Trophoblast cell (in vitro differentiated cells and primary cell): ENCODE data around the gene RNF150.

Experiments used
- DNase-seq, 2 donors: peaks; one replicate each; pipeline ENCODE4 v3.0.0-alpha.2; 2016
- H2AFZ ChIP-seq: 2 replicates; pipeline ENCODE4 v1.6.1; 2013; ENCODE audit warnings: low read length, moderate library complexity, mild to moderate bottlenecking; ENCODE audit not compliant: insufficient read depth, poor library complexity
- H2AK5ac ChIP-seq: 2 replicates; pipeline ENCODE4 v1.6.1; 2013; ENCODE audit warnings: mild to moderate bottlenecking, low read length
- H2BK120ac ChIP-seq: 2 replicates; pipeline ENCODE4 v1.6.1; 2013; ENCODE audit warnings: low read length, mild to moderate bottlenecking, moderate library complexity; ENCODE audit not compliant: insufficient read depth, poor library complexity
- H2BK12ac ChIP-seq: 2 replicates; pipeline ENCODE4 v1.6.1; 2013; ENCODE audit warnings: mild to moderate bottlenecking, low read length, moderate library complexity
- H2BK5ac ChIP-seq: 2 replicates; pipeline ENCODE4 v1.6.1; 2013; ENCODE audit warnings: low read length, low read depth, moderate library complexity, mild to moderate bottlenecking; ENCODE audit not compliant: poor library complexity
- H3K14ac ChIP-seq: 2 replicates; pipeline ENCODE4 v1.6.1; 2013; ENCODE audit warnings: mild to moderate bottlenecking, low read length
- H3K18ac ChIP-seq: 2 replicates; pipeline ENCODE4 v1.6.1; 2013; ENCODE audit warnings: mild to moderate bottlenecking, low read length
- H3K23ac ChIP-seq: 2 replicates; pipeline ENCODE4 v1.6.1; 2013; ENCODE audit warnings: low read length
- H3K27ac ChIP-seq: 2 replicates; pipeline ENCODE4 v1.5.1; 2013; ENCODE audit warnings: low read depth, mild to moderate bottlenecking, inconsistent platforms, low read length, moderate library complexity
- H3K27me3 ChIP-seq: 2 replicates; pipeline ENCODE4 v1.6.1; 2013; ENCODE audit warnings: inconsistent platforms, mild to moderate bottlenecking, low read length, moderate library complexity; ENCODE audit not compliant: insufficient read depth
- H3K36me3 ChIP-seq, 2 experiments: 1 replicate in 1 of 2; 2 replicates in 1 of 2; pipeline ENCODE4 v1.6.1; 2013; ENCODE audit warnings: low read length in 2 of 2, mild to moderate bottlenecking in 2 of 2, moderate library complexity in 1 of 2; ENCODE audit not compliant: insufficient read depth in 2 of 2, control insufficient read depth in 1 of 2
- H3K4ac ChIP-seq: 2 replicates; pipeline ENCODE4 v1.6.1; 2013; ENCODE audit warnings: low read depth, mild to moderate bottlenecking, low read length, moderate library complexity
- H3K4me1 ChIP-seq, 2 experiments: 1 replicate in 1 of 2; 2 replicates in 1 of 2; pipeline ENCODE4 v1.6.1; 2013; ENCODE audit warnings: low read length in 2 of 2, mild to moderate bottlenecking in 2 of 2, moderate library complexity in 1 of 2; ENCODE audit not compliant: insufficient read depth in 2 of 2, control insufficient read depth in 1 of 2
- H3K4me2 ChIP-seq: 2 replicates; pipeline ENCODE4 v1.6.1; 2013; ENCODE audit warnings: inconsistent platforms, mild to moderate bottlenecking, low read length, moderate library complexity
- H3K4me3 ChIP-seq: 2 replicates; pipeline ENCODE4 v1.5.1; 2013; ENCODE audit warnings: mild to moderate bottlenecking, low read depth, low read length, inconsistent platforms
- H3K79me1 ChIP-seq: one replicate; pipeline ENCODE4 v1.6.1; 2013; ENCODE audit warnings: low read length
- H3K79me2 ChIP-seq: 2 replicates; pipeline ENCODE4 v1.6.1; 2013; ENCODE audit warnings: low read length, mild to moderate bottlenecking; ENCODE audit not compliant: control insufficient read depth, insufficient read depth, poor library complexity
- H3K9ac ChIP-seq: 2 replicates; pipeline ENCODE4 v1.6.1; 2013; ENCODE audit warnings: mild to moderate bottlenecking, low read length
- H3K9me3 ChIP-seq: 2 replicates; pipeline ENCODE4 v1.6.1; 2013; ENCODE audit warnings: low read depth, mild to moderate bottlenecking, control low read depth, inconsistent platforms, low read length; ENCODE audit not compliant: insufficient read depth
- H4K12ac ChIP-seq: 2 replicates; pipeline ENCODE4 v1.6.1; 2013; ENCODE audit warnings: low read depth, mild to moderate bottlenecking, low read length, moderate library complexity
- H4K8ac ChIP-seq: 2 replicates; pipeline ENCODE4 v1.6.1; 2013; ENCODE audit warnings: low read depth, mild to moderate bottlenecking, low read length, moderate library complexity
- H4K91ac ChIP-seq: one replicate; pipeline ENCODE4 v1.6.1; 2013; ENCODE audit warnings: low read depth, mild to moderate bottlenecking, low read length, moderate library complexity
- WGBS: extraction: QIAGEN DNeasy Blood & Tissue Kit; methylation state at CpG from one replicate; pipeline ENCODE4 v1.1.7; 2013; ENCODE audit warnings: missing lambda C conversion rate; ENCODE audit not compliant: insufficient read length, insufficient coverage; ENCODE audit errors: extremely low coverage; 5-methylcytosine and 5-hydroxymethylcytosine counted together

Gene RNF150

GRCh38 chr4:141002323-141002805 is 130.9 kb downstream of the RNF150 start:
- Histone ChIP-seq H3K9me3 (no peaks in the 10 kb centered on the region), H2BK12ac (no peak overlapping the region), H3K79me2 (no peaks in the 10 kb centered on the region), H4K8ac (no peak overlapping the region), H3K4me1 (no peaks in the 10 kb centered on the region), H3K36me3 (no peaks in the 10 kb centered on the region), H4K12ac (no peak overlapping the region), H3K14ac (no peak overlapping the region), H3K27ac (no peak overlapping the region), H2AFZ (no peak overlapping the region), H4K91ac (no peak overlapping the region), H3K23ac (no peak overlapping the region), H2BK5ac (no peak overlapping the region), H2BK120ac (no peak overlapping the region), H3K27me3 (no peaks in the 10 kb centered on the region), H2AK5ac (no peak overlapping the region), H3K18ac (no peak overlapping the region), H3K79me1 (no peaks in the 10 kb centered on the region), H3K4ac (no peak overlapping the region), H3K4me3 (no peak overlapping the region), H3K9ac (no peak overlapping the region), H3K4me2 (no peak overlapping the region)
- WGBS = no CpG with 5 or more reads among the region's 4 CpGs
- no peak for DNase-seq

- no peaks in the 10 kb centered on the region for H3K27me3 ChIP-seq
- H3K18ac ChIP-seq = no peak overlapping the region
- H2AFZ ChIP-seq = no peak overlapping the region
- H3K14ac ChIP-seq = no peak overlapping the region
- H2BK12ac ChIP-seq = no peak overlapping the region
- DNase-seq = peak in 1 of 2 donors; percentile 16
- H2AK5ac ChIP-seq = no peak overlapping the region
- H3K23ac ChIP-seq = no peak overlapping the region
- no peak overlapping the region for H2BK120ac ChIP-seq
- no peak overlapping the region for H3K9ac ChIP-seq
- no peak overlapping the region for H3K4me3 ChIP-seq
- no peaks in the 10 kb centered on the region for H3K36me3 ChIP-seq
- H3K4me1 ChIP-seq = no peaks in the 10 kb centered on the region
- H3K79me1 ChIP-seq = no peaks in the 10 kb centered on the region
- no peak overlapping the region for H3K4me2 ChIP-seq
- H4K91ac ChIP-seq = no peak overlapping the region
- H2BK5ac ChIP-seq = no peak overlapping the region
- H3K9me3 ChIP-seq = no peaks in the 10 kb centered on the region
- H3K4ac ChIP-seq = no peak overlapping the region
- H4K8ac ChIP-seq = no peak overlapping the region
- H3K27ac ChIP-seq = no peak overlapping the region
- H4K12ac ChIP-seq = no peak overlapping the region
- no peaks in the 10 kb centered on the region for H3K79me2 ChIP-seq
These were observed 136.5 kb downstream of the RNF150 start for GRCh38 chr4:140996766-140997165.

- Histone ChIP-seq H2AK5ac (no peak overlapping the region), H3K4me1 (no peaks in the 10 kb centered on the region), H3K27ac (no peak overlapping the region), H3K4me3 (no peak overlapping the region), H3K9ac (no peak overlapping the region), H3K14ac (no peak overlapping the region), H3K79me1 (no peaks in the 10 kb centered on the region), H3K27me3 (no peaks in the 10 kb centered on the region), H2BK12ac (no peak overlapping the region), H2BK5ac (no peak overlapping the region), H4K12ac (no peak overlapping the region), H2BK120ac (no peak overlapping the region), H2AFZ (no peak overlapping the region), H3K4me2 (no peak overlapping the region), H4K8ac (no peak overlapping the region), H3K79me2 (no peaks in the 10 kb centered on the region), H3K18ac (no peak overlapping the region), H3K4ac (no peak overlapping the region), H3K9me3 (no peaks in the 10 kb centered on the region), H3K23ac (no peak overlapping the region), H4K91ac (no peak overlapping the region), H3K36me3 (no peaks in the 10 kb centered on the region)
- no peak for DNase-seq
- WGBS = no CpG with 5 or more reads among the region's 1 CpG
These were observed 138.2 kb downstream of the RNF150 start for GRCh38 chr4:140995058-140995457.

DNA sequence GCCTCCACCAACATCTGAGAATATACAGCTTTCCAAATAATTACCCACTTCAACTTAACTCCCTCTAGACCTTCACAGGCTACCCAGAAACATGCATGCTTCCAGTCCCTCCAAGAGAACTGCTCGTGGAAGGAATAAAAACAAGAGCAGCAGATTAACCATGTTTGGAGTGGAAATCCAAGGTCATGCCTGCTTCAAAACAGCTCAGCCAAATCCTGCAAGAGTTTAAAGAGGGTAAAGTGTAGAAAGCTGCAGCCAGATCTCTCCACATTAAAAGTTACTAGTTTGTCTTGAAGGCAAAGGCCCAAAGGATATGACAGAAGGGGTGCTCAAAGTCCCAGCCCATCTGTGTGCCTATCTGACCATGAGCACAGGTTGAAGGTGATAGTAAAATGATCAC is 139.3 kb downstream of the RNF150 start:
- no peaks in the 10 kb centered on the region for H3K79me2 ChIP-seq
- H3K4me1 ChIP-seq = no peaks in the 10 kb centered on the region
- no peak overlapping the region for H2AFZ ChIP-seq
- no peak overlapping the region for H2AK5ac ChIP-seq
- no peak overlapping the region for H3K23ac ChIP-seq
- no peak overlapping the region for H4K8ac ChIP-seq
- H2BK120ac ChIP-seq = no peak overlapping the region
- no peak overlapping the region for H3K27ac ChIP-seq
- no peak overlapping the region for H3K9ac ChIP-seq
- no peaks in the 10 kb centered on the region for H3K79me1 ChIP-seq
- no peaks in the 10 kb centered on the region for H3K9me3 ChIP-seq
- DNase-seq = no peak
- H3K4ac ChIP-seq = no peak overlapping the region
- H3K27me3 ChIP-seq = no peaks in the 10 kb centered on the region
- no peaks in the 10 kb centered on the region for H3K36me3 ChIP-seq
- no peak overlapping the region for H4K12ac ChIP-seq
- H4K91ac ChIP-seq = no peak overlapping the region
- no peak overlapping the region for H3K4me2 ChIP-seq
- H3K4me3 ChIP-seq = no peak overlapping the region
- no peak overlapping the region for H3K14ac ChIP-seq
- H2BK12ac ChIP-seq = no peak overlapping the region
- H3K18ac ChIP-seq = no peak overlapping the region
- no CpG with 5 or more reads among the region's 1 CpG for WGBS
- no peak overlapping the region for H2BK5ac ChIP-seq
